Activated CD4-positive, alpha-beta T cell treated with anti-CD3 and anti-CD28 coated beads, Interleukin-2, amount 50 U/mL, for 24 hours (primary cell): ENCODE data around the gene TRMT61A.

Experiments
- DNase-seq, 2 donors: peaks; one replicate each; pipeline ENCODE4 v3.0.0-alpha.2; 2020; ENCODE audit warnings: low read depth in 1 of 2, low spot score in 1 of 2

Gene TRMT61A

DNA sequence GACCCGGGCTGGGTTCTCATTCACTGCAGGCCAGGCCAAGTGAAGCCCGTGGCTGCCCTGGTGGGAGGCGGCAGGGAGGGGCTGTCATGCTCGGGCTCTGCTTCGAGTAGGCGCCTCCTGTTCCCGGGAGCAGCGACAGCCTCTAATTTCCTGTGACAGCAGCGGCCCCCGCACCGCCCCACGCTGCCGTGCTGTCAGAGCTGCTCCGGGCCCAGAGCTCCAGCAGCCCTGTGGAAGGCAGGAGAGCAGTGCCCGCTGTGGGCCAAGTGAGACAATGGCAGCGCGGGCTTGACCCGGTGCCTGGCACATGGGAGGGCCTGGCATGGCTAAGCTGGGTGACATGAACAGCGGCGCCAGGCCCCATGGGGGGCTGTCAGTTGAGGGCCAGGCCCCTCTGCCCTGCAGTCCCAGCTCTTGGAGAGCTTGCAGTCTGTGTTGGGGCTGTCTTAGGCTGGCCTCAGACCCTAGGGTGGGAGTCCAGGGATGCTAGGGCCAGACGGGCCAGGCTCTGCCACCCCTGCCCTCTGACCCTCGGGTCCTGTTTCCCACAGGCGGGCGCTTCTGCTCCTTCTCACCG, 5.1 kb downstream of the TRMT61A start:
- no peak for DNase-seq

DNA sequence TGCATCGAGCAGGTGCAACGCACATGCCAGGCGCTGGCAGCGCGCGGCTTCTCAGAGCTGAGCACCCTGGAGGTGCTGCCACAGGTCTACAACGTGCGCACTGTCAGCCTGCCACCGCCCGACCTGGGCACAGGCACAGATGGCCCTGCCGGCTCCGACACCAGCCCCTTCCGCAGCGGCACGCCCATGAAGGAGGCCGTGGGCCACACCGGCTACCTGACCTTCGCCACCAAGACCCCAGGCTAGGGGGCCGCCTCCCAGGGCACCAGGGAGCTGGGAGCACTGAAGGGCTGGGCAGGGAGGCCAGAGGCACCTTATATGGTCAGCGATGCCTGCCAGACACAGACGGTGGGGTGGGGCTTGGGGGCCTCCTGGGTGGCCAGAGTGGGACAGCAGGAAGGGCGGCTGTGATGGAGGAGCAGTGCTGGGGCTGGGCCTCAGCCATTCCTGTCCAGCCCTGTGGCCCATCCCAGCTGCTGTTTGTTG, 5.6 kb downstream of the TRMT61A start:
- DNase-seq, result no peak

DNA sequence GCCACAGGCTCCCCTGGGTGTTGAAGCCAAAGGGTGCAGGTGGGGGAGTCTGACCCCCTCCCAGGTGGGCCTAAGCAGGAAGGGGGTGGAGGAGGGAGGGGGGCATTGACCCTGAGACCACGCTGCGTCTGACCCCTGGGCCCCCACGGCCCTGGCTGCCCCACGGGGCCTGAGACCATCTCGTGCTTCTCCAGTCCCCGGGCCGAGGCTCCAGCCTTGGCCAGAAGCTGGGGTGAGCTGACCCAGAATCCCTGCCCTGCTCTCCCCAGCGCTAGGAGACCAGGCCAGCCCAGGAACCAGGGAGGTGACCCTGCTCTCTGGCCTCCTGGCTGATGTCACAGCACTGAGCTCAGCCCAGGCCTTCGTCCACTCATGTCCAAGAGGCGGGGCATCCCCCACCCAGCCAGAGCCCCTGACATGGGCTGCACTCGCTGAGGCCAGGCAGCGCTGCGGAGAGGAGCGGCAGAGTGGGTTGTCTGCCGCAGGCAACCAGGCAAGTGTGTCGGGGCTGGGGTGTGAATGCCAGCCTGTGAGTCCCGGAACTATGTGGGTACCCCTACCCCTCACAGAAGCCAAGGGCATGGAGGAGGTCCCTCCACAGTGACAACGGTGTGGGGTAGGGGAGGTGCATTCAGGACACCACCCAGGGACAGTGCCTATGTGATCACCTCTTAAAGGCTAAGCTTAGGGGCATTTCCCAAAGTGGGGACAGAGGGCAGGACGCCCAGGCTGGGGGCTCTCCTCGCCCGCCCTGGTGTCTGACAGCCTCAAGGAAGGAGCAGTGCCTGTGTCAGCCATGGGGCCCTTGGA, 6.3 kb downstream of the TRMT61A start:
- no peak for DNase-seq

DNA sequence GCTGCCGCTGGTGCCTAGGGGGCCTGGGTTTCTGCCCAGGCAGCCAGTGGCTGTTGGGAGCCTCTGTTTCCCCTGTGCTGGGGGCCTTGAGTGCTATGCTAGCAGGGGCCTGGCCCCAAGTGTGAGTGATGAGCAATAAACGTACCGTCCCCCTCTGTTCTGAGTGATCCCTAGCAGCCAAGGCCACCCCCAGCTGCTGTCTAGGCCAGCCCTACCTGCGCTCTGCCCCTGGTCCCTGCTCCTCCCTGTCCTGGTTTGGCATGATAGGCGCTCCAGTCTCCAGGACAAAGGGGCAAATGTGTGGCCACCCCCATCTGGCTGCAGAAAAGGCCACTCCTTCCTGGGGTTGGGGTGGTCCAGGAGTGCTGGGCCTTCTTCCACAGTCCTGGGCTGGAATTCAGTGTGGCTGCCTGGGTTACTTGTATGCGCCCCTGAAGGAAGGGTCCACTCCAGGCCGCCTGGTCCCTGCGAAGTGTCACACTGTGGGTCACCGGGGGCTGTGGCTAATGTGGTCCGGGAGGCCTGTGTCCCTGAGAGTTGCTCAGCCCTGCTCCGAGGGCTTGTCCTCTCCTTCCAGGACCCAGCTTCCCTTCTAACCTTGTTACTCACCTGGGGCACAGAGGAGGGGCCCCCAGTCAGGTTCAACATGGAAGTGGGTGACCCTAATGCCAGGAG, 7.0 kb downstream of the TRMT61A start:
- DNase-seq, result no peak

DNA sequence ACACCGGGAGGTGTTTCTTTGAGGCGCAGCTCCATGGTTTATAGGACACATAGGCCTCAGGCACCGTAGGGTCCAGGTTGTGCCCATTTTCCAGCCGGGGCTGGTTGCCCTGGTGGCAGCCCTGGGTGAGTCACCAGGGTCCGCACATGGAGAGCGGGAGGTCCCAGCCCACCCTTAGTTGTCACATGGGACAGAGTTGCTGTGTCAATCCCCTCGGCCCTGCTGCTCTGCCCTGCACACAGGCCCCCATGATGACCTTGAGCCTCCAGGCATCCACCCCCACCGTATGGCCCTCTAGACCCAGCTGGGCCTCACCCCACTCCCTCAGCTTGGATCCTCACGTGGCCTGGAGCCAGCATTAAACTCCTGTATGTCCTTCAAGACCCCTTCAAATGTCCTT, 7.7 kb downstream of the TRMT61A start:
- DNase-seq, result no peak

DNA sequence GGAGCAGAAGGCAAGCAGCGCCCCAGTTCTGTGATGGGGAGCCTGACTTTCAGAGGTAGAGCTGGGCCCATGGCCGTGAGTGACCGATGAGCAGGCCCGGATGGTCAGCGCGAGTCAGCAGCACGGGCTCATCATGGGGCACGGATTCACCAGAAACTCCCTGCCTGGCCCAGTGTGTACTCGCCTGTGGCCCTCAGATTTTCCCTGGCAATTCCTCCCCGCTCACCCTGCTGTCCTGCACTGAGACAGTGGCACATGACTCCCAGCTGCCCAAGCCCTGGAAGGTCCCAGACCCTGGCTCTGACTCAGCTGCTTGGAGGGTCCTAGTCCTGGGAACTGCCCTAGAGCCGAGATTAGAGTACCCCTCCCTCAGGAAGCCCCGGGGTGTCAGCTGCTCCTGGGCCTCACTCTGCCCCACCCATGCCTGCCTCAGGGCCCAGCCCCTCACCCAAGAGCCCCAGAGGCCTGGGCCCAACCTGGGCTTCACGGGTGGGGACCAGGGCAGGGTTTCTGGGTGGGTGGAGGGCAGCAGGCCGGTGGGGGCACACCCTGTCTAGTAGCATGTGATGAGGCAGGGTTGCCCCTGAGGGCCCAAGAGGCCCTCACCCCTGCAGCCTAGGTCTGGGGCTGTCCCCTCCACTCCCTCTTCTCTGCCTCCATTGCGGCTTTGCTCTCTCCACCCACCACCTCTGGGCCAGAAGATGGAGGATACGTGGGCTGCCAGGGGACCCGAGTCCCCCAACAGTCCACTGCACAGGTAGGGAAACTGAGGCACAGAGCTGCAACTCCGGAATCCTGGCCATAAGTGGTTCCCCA, 8.4 kb downstream of the TRMT61A start:
- no peak for DNase-seq

DNA sequence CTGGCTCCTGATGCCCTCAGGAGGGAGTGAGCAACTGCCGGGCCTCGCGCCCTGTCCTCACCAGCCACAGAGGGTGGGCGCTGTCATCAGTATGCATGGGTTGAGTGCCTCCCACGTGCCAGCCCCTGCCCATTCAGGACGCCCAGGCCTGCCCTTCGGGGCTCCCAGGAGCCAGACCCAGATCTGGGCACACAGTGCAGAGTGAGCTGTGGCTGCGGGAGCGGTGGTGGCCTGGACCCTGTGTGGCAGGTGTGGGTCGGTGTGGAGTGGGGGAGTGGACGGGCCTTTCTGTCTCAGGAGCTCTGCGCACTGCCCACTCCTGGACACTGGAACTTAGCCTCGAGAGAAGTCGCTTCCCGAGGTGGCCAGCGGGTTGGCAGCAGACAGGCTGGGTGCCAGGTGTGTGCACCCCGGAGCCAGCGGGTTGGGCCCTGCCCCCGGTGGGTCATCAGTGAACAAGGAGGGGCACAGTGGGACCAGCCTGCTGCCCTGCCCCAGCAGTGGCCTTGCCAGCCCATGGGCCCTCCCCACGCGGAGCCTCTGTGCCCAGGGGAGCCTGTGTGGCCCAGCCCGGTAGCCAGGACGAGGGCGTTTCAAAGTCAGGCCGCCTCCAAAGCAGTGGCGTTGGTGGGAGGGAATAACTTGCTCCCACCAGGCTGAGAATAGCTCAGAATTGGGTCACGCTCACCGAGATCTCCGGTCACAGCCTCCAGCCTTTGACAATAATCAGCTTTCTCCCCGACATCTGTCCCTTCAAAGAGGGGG, 9.5 kb downstream of the TRMT61A start:
- DNase-seq, result no peak

DNA sequence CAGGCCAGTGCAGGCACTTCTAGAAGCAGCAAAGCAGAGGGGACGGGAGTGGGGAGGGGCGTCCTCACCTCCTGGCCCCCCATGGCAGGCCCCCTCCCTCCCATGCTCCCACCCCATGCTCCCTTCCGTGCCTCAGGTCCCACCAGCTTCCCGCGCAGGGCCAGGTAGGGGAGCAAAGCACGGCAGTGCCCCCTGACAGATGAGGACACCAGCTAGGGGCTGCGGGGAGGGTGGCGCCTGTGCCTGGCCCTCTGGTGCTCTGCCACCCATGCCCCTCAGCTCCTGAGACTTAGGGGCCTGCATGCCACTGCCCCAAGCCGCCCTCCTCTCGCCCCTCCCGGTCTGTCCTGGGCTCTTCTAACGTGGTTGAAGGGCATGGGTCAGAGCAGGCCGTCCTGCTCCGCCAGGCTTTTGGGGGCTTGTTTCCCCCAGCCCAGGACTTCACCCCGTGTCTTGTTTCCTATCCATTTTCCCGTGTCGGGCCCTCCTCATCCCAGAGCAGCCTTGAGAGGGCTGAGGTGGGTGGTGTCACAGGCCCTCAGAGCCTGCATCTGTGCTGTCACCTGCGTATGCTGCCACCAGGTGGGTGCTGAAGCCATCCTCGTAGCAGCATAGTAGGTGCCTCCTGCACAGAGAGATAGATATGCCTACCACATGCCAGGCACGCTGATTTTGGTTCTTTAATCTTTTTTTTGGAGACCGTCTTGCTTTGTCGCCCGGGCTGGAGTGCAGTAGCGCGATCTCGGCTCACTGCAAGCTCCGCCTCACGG, 10.2 kb downstream of the TRMT61A start:
- DNase-seq, result no peak

DNA sequence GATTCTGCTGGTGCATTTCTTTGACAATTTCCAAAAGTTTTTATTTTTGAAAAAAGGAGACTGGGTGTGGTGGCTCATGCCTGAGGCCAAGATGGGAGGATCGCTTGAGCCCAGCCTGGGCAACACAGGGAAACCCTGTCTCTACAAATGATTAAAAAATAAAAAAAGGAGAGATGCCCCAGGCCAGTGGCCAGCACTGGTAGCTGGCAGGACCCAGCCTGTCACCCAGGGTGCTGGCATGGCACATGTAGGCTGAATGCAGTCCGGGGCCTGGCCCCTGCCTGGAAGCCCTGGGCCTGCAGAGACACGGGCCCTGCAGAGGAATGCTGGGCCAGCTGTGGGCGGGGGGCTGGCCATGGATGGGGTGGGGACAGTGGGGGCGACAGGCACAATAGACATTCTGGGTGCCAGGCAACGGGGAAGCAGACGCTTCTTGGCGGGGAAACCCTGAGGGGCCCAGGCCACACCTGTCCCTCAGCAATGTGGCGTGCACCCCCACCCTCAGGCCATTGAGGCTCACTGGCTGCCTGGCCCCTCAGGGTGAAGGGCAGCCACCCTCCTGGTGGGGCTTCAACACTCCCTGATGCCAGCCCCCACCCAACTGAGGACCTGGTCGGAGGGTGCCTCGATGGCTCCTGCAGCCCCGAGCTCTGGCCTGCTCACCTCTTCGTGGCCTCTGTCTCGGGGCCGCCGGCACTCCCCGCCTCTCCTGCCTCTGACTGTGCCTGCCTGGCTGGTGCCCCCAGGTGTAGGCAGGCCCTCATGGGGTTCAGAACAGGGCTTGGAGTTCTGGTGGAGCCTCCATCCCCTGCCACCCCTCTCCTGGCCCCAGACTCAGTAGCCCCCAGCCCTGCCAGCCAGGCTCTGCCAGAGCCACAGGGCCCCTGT, 12.1 kb downstream of the TRMT61A start:
- DNase-seq, result no peak

DNA sequence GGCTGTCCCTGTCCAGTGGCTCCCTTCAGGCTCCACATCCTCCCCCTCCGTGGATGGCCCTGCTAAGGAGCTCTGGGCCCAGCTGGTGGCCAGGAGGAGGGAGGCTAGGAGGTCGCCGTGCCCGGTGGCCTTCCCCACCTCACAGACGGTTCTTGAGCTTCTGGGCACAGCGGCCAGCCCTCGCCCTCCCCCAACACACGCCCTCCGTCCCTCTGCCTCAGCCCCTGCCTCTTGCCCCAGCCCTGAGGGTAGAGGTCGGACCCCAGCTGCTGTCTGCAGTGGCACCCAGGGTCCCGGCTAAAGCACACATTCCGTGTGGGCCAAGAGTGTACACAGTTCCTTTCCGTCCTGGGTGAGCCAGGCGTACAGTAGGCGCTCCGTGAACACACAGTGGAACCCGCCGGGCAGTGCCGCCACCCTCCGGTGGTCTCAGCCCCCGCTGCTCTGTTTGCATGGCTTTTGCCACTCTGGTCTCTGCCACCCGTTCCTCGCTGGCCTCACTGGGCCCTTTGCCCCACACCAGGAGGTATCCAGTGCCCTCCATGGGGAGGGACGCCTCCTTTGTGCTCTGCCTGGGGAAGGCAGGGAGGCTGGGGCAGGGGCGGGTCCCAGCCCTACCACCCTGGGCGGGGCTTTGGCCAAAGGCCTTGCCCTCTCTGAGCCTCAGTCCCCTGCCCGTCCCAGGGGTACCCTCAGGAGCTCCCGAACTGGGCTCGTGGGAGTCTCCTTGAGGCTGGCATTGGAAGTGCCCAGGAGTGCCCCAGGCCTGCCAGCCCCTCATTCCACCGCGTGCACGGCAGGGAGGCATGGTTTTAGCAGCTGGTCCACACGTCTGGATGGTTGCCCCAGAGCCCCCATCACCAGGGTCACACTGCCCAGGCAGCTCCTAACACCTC, 13.0 kb downstream of the TRMT61A start:
- DNase-seq, result no peak

DNA sequence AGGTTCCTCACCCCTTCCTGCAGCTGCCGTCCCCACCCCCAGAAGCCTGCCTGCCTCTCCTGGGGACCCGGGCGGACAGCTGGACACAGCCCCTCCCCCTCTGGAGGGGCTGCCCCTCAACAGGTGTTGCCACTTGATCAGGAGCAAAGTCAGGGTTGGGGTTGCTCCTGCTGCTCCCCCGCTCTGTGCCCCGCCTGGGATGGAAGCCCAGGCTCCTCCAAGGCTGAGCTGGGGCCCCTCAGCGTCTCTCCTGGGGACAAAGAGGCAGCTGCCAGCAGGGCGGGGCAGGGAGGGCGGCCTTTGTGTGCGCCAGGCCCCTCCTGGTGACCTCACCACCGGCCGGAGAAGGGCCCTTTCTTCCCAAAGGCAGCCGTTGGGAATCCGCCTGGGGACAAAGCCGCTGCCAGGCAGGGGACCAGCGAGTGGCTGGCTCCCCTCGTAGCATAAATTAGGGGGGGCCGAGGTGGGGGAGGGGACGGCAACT, 13.7 kb downstream of the TRMT61A start:
- DNase-seq, result no peak

DNA sequence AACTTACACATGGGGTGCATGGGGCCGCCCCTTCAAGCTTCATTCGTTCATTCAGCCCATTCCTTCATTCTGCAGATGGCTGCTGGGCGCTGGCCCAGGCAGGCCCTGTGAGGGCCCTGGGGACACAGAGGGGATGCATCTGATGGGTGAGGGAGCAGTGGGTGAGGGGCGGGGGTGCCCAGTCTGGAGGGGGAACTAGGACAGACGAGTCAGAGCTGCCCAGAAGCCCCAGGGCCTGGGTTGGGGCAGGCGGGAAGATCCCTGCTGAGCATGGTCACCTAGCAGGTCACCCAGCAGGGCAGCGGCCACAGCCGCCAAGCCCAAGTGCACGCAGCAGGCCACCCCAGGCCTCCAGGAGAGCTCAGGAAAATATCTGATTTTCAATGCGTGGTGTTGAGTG, 14.1 kb downstream of the TRMT61A start:
- DNase-seq, result no peak

DNA sequence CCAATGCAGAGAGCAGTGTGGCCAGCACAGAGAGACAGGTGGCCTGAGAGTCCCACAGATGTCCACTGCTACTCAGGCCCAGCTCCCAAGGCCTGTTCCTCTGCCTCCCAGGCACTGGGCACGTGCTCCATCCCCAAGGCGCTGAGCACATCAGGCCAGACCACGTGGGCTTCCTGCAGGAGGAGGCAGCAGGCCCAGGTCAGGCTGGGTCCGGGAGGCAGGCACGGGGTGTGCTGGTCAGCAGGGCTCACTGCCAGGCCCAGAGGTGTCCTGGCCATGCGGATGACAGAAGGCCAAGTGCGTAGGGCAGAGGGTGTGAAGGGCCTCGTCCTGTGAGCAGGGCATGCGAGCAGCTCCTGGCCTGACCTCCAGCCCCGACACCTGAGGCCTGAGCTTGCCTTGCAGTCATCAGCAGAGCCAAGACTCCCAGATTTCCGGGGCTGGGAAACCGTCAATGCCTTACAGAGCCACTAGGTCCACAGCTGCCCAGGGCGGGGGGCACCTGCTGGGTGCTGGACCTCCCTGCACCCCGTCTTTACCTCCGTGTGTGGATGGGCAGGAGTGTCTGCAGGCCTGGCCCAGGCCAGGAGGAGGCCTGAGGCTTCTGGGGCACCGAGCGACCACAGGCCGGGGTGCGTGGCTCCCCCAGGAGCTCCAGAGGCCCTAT, 14.9 kb downstream of the TRMT61A start:
- DNase-seq, result no peak

DNA sequence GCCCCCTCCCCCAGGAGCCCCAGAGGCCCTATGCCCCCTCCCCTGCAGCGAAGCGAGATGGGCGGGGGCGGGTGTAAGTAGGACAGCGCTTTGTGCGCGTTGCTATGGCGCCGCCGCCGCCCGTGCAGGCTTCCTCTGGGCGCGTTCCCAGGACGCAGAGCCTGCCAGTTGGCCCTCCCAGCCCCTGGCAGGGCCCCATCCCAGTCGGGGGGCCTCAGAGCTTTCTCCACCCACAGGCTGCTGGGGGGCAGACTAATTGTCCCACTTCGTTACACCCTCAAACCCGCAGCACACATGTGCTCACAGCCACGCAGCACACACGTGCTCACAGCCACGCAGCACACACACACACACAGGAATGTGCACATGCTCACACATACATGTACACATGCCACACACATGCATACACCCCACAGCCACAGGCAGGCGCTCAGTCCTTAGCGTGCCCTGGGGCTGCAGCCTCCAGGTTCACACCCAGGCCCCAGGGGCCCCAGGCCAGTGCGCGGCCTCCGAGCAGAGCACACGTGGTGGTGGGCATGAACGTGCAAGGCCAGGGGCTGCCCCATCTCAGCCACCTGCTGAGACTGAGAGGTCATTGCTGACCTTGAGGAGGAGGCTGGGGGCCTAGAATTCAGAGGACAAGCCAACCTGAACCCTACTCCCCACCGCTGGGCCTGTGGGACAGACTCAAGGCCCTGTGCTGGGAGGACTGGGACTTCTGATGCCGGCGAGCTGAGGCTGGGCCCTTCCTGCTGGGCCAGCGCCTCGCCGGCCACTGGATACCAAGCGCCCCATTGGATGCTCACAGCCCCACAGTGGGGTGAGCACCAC, 15.6 kb downstream of the TRMT61A start:
- no peak for DNase-seq

DNA sequence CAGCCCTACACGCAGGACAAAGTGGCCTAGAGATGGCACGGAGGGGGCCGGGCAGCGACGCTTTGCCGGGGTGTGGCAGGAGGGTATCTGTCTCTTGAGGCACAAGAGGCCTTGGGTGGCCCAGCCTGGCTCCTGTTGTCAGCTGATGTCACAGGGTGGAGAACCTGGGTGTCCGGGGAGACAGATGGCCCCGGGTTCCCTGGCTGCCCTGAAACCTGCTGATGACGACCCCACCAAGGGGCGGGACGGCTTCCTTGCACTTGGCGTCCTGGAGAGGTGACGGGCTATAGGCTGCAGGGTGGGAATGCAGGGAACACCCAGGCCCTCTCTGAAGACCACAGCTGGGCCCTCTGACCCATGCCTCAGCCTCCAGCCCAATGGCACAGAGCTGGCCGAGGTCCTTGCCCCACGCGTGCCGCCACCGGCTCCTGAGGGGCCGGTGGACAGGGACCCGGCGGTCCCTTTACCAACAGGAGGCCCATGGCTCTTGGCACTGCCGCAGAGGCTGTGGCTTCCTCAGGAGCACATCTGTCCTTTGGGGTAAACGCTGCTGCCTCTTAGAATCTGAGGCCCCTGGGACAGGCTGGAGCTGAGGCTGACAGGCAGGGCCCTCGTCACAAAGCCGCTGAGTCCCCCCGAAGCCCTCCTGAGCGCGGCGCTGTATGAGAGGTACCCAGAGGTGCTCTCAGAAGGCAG, 16.4 kb downstream of the TRMT61A start:
- DNase-seq, result no peak
